Activated naive CD4-positive, alpha-beta T cell treated with anti-CD3 and anti-CD28 coated beads for 36 hours (primary cell): ENCODE results near the gene DNAH3. TPM values are rescaled to one million over a fixed set of nuclear protein-coding genes. Genes with fewer than 3 reads are reported as not detected.
A peak's percentile ranks its signal among the peaks of the same experiment; 100 is the strongest.
"Not testable (repeated sequence)": the region's sequence is repeated elsewhere in the genome, so short reads cannot be mapped to it uniquely, and the experiment has no call there.

Experiments
- CTCF ChIA-PET: fragments of 350-600 bp; sonication (Branson Sonifier 250); formaldehyde crosslinking; loops from one replicate; lab custom pipeline; 2021; ENCODE audit warnings: antibody characterized with exemption; lab: Charles Lee
- DNase-seq: peaks from one replicate; pipeline ENCODE4 v3.0.0-alpha.2; 2020
- H3K27ac Mint-ChIP-seq: one replicate; pipeline ENCODE4 v1.8.0; 2021; ENCODE audit warnings: mild to moderate bottlenecking, mixed read lengths
- H3K27me3 Mint-ChIP-seq: one replicate; pipeline ENCODE4 v1.8.0; 2021; ENCODE audit warnings: low read depth, mixed read lengths
- H3K36me3 Mint-ChIP-seq: one replicate; pipeline ENCODE4 v1.8.0; 2021; ENCODE audit warnings: low read depth, mixed read lengths
- H3K4me1 Mint-ChIP-seq: one replicate; pipeline ENCODE4 v1.8.0; 2021; ENCODE audit warnings: low read depth, mixed read lengths
- H3K4me3 Mint-ChIP-seq: one replicate; pipeline ENCODE4 v1.8.0; 2021; ENCODE audit warnings: mild to moderate bottlenecking, moderate library complexity, mixed read lengths
- H3K9me3 Mint-ChIP-seq: one replicate; pipeline ENCODE4 v1.8.0; 2021; ENCODE audit warnings: mixed read lengths
- intact Hi-C: fragments of 100-400 bp; cut with micrococcal nuclease; formaldehyde crosslinking; loops from one replicate; pipeline ENCODE4 v1.15.1; 2023
- total RNA-seq, 2 experiments: library from RNA; stranded (reverse); gene quantifications; one replicate each; pipeline ENCODE4 v1.2.3, GENCODE V29; 2021

The DNAH3 gene
- total RNA-seq, 2 experiments from 2014 or later: not detected

DNA sequence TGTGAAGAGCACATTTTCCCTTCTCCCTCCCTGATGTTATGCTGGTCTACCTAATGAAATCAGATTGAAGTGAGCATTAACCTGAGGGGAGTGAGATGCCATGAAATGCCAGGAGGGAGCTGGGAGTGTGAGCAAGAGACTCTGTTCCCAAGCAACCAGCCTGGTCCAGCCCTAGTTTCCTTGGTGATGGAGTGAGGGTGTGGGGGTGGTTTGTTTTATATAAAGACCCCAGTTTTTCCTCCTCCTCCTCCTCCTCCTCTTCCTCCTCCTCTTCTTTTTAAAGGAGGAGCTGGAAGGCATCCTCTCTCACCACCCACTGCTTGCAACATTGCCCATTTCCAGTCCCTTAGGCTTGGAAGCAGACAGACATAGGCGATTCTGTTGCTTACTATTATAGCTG lies 97.1 kb downstream of the DNAH3 start:
- H3K9me3 Mint-ChIP-seq: no peaks in the 10 kb centered on the region
- H3K27me3 Mint-ChIP-seq: peaks cover 18% of the 10 kb centered on the region
- no peaks in the 10 kb centered on the region for H3K4me1 Mint-ChIP-seq
- no peak overlapping the region for H3K27ac Mint-ChIP-seq
- DNase-seq: no peak
- CTCF ChIA-PET: no interaction called here
- no peaks in the 10 kb centered on the region for H3K36me3 Mint-ChIP-seq
- H3K4me3 Mint-ChIP-seq: no peak overlapping the region
- intact Hi-C loops: no loop called here

DNA sequence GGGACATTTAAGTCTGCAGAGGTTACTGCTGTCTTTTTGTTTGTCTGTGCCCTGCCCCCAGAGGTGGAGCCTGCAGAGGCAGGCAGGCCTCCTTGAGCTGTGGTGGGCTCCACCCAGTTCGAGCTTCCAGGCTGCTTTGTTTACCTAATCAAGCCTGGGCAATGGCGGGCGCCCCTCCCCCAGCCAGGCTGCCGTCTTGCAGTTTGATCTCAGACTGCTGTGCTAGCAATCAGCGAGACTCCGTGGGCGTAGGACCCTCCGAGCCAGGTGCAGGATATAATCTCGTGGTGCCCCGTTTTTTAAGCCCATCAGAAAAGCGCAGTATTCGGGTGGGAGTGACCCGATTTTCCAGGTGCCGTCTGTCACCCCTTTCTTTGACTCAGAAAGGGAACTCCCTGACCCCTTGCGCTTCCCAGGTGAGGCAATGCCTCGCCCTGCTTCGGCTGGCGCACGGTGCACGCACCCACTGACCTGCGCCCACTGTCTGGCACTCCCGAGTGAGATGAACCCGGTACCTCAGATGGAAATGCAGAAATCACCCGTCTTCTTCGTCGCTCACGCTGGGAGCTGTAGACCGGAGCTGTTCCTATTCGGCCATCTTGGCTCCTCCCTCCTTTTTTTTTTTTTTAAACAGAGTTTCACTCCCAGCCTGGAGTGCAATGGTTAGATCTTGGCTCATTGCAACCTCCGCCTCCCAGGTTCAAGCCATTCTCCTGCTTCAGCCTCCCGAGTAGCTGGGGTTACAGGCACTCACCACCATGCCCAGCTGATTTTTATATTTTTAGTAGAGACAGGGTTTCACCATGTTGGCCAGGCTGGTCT lies 102.3 kb downstream of the DNAH3 start:
- H3K4me3 Mint-ChIP-seq, intact Hi-C loops, H3K36me3 Mint-ChIP-seq, DNase-seq, H3K4me1 Mint-ChIP-seq, H3K9me3 Mint-ChIP-seq, H3K27ac Mint-ChIP-seq: not testable (repeated sequence)
- CTCF ChIA-PET: interaction anchor here (0.6 kb wide), 1 partner anchor 47 kb away, joined by 3 read pairs; no protein-coding TSS in a partner anchor
- peaks cover 14% of the 10 kb centered on the region for H3K27me3 Mint-ChIP-seq

DNA sequence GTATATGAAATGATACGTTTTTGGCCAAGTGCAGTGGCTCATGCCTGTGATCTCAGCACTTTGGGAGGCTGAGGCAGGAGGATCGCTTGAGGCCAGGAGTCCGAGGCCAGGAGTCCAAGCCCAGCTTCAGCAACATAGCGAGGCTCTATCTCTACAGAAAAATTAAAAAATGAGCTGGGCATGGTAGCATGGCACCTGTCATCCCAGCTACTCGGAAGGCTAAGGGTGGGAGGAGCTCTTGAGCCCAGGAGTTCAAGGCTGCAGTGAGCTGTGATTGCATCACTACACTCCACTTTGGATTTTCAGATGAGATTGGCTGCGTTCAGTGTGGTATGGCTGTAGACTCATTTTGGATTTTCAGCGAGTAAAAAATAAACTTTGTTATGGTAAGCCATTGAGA lies 112.4 kb downstream of the DNAH3 start:
- no peaks in the 10 kb centered on the region for H3K9me3 Mint-ChIP-seq
- DNase-seq: no peak
- H3K36me3 Mint-ChIP-seq: no peaks in the 10 kb centered on the region
- H3K4me1 Mint-ChIP-seq: no peaks in the 10 kb centered on the region
- H3K4me3 Mint-ChIP-seq: no peak overlapping the region
- intact Hi-C loops: no loop called here
- H3K27me3 Mint-ChIP-seq: no peaks in the 10 kb centered on the region
- CTCF ChIA-PET: no interaction called here
- H3K27ac Mint-ChIP-seq: no peak overlapping the region

DNA sequence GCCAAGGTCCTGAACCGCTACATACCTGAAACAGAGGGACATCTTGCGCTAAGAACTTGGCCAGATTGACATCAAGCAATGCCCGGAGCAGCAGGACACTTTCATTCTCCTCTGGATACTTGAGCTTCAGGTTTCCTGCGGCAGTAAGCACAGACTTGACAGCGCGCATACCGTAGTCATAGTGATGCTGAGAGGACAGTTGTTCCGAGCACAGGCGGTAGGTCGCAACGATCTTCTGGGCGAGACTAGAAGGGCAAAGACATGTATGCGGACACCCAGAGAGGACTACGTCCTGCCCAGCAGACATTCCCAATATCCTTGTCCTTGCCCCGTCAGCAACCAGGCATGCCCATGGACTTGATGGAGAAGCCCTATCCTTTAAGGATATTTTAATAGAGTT lies 112.9 kb downstream of the DNAH3 start:
- intact Hi-C loops: no loop called here
- Mint-ChIP-seq H3K27ac (no peak overlapping the region), H3K4me3 (no peak overlapping the region), H3K9me3 (no peaks in the 10 kb centered on the region), H3K36me3 (no peaks in the 10 kb centered on the region), H3K4me1 (no peaks in the 10 kb centered on the region), H3K27me3 (no peaks in the 10 kb centered on the region)
- DNase-seq: no peak
- CTCF ChIA-PET: no interaction called here

DNA sequence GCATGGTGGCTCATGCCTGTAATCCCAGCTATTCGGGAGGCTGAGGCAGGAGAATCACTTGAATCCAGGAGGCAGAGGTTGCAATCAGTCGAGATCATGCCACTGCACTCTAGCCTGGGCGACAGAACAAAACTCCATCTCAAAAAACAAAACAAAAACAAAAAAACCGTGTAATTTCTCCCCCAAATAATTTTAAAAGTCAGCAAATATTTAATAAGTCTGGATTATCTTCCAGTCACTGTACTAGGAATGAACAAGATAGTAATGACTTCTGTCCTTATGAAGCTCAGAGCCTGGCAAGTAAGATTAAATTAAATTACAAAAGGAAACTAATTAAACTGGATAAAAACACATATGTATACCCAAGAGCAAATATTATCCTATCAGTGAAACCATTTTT lies 113.5 kb downstream of the DNAH3 start:
- no peaks in the 10 kb centered on the region for H3K36me3 Mint-ChIP-seq
- no peaks in the 10 kb centered on the region for H3K4me1 Mint-ChIP-seq
- H3K27me3 Mint-ChIP-seq: no peaks in the 10 kb centered on the region
- intact Hi-C loops: no loop called here
- H3K9me3 Mint-ChIP-seq: no peaks in the 10 kb centered on the region
- H3K27ac Mint-ChIP-seq: no peak overlapping the region
- CTCF ChIA-PET: no interaction called here
- H3K4me3 Mint-ChIP-seq: no peak overlapping the region
- no peak for DNase-seq

DNA sequence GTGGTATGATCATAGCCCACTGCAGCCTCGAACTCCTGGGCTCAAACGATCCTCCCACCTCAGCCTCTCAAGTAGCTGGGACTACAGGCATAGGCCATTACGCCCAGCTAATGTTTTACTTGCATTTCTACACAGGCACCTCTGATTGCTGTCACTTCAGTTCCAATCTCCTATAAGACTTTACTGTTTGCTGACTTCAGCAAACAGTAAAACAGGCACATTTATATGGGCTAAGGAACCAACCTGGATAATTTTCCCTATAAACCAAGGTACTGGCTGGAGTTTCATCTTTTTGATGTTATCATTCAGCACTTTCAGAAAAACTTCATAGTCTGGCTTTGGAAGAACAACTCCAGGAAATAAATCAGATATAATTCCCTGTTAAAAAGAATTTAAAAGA lies 114.2 kb downstream of the DNAH3 start:
- no peak overlapping the region for H3K4me3 Mint-ChIP-seq
- no peaks in the 10 kb centered on the region for H3K9me3 Mint-ChIP-seq
- intact Hi-C loops: no loop called here
- CTCF ChIA-PET: no interaction called here
- H3K36me3 Mint-ChIP-seq: no peaks in the 10 kb centered on the region
- no peak overlapping the region for H3K27ac Mint-ChIP-seq
- no peaks in the 10 kb centered on the region for H3K27me3 Mint-ChIP-seq
- no peak for DNase-seq
- no peaks in the 10 kb centered on the region for H3K4me1 Mint-ChIP-seq

DNA sequence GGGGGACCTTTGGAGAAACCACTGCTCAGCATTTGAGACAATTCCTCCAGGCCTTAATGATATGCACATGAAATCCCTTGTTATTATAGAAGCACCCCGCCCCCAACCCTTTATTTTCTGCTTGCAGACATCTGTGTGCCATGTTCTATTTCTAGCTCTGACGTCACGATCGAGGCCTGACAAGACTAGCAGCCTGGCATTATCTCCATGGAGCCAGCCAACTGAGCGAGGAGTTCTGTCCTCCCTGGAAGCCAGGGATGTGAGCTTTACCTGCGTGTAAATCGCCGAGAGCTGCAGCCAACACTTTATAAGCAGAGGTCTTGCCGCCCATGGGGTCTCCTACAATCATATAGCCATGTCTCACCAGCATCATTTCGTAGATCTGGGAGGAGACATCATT lies 116.9 kb downstream of the DNAH3 start:
- H3K9me3 Mint-ChIP-seq: no peaks in the 10 kb centered on the region
- DNase-seq: no peak
- H3K4me3 Mint-ChIP-seq: no peak overlapping the region
- intact Hi-C loops: no loop called here
- no peaks in the 10 kb centered on the region for H3K4me1 Mint-ChIP-seq
- H3K27me3 Mint-ChIP-seq: no peaks in the 10 kb centered on the region
- H3K27ac Mint-ChIP-seq: no peak overlapping the region
- CTCF ChIA-PET: no interaction called here
- H3K36me3 Mint-ChIP-seq: no peaks in the 10 kb centered on the region

DNA sequence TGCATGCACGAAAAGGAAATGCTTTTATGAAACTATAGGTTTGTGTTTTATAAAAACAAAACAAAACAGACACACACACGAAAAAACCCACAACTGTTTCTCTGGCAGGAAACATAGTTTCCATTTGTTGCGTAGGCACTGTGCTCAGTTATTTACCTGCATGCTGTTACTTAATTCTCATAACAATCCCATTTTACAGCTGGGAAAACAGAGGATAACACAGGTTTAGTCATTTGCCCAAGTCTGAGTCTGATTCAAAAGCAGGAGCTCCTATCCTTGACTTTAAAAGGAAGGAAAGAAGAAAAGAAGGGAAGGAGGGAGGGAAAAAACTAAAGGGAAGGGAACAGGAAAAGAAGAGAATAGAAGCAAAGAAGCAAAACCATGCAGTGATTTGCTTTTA lies 117.4 kb downstream of the DNAH3 start:
- Mint-ChIP-seq H3K27ac (no peak overlapping the region), H3K4me1 (no peaks in the 10 kb centered on the region), H3K4me3 (no peak overlapping the region), H3K27me3 (no peaks in the 10 kb centered on the region), H3K9me3 (no peaks in the 10 kb centered on the region), H3K36me3 (no peaks in the 10 kb centered on the region)
- CTCF ChIA-PET: no interaction called here
- no peak for DNase-seq
- intact Hi-C loops: no loop called here

DNA sequence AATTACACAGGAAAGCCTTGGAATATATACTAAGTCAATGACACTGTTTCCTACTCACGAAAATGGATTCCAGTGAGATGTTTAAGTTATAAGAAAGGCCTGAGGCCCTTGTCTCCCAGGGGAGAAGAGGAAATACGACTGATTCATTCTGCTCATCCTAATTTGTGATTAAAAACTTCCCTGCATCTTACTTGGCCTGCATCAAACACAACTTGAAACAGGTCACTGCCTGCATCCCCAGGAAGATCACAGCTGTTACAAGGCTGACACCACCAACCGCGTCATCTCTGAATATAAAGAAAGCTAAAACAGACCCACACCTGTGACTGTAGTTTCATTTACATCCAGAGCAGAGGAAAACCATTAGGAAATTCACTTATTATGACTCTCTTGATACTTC lies 121.9 kb downstream of the DNAH3 start:
- H3K36me3 Mint-ChIP-seq: no peaks in the 10 kb centered on the region
- no peak for DNase-seq
- no peaks in the 10 kb centered on the region for H3K9me3 Mint-ChIP-seq
- peaks cover 1% of the 10 kb centered on the region for H3K27me3 Mint-ChIP-seq
- no peak overlapping the region for H3K4me3 Mint-ChIP-seq
- CTCF ChIA-PET: no interaction called here
- no peak overlapping the region for H3K27ac Mint-ChIP-seq
- intact Hi-C loops: no loop called here
- H3K4me1 Mint-ChIP-seq: peaks cover 5% of the 10 kb centered on the region

DNA sequence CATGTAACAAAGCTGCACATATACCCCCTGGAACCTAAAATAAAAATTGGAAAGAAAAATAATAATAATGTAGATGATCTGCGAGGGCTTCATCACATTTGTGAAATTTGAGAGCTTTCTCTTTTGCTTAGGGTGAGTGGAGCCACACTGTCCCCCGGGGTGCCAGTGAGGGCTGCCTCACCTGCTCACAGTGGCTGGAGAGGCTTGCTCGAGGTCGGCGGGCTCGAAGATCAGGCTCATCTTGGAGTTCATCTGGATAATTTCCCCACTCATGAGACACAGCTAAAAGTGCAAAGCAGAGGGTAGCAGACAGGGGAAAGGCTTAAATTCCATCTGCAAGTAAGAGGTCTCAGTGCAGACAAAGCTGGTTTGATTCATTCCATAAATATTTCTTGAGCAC lies 123.8 kb downstream of the DNAH3 start:
- H3K36me3 Mint-ChIP-seq: no peaks in the 10 kb centered on the region
- DNase-seq: no peak

DNA sequence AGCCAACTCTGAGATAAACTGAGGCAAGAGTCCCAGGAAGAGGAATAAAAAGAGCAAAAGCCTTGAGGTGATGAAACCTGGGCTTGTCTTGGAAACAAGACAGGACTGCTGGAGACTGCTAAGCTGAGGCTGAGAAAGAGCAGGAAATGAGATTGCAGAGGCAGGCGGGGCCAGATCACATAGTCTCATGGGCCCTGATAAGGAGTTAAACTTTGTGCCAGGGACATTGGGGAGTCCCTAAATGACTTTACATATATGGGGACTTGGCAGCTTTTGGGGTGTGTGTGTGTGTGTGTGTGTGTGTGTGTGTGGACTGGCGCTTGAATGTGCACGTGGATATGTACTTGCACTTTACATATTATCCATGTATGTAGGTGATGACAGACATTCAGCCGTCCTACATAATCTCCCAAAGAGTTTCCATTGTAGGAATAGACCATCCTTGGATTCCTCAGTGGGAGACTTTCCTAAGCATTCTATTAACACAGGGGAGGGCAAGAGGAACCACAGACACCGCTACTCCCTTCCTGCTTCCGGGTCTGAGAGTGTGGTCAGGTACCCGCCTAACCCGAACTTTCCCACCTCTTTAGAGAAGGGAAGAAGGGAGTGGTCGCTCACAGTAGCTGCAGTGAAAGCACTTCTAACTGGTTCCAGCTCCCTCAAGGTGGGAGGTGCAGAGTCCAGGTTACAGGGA lies 127.0 kb downstream of the DNAH3 start:
- intact Hi-C loops: no loop called here
- no peaks in the 10 kb centered on the region for H3K9me3 Mint-ChIP-seq
- CTCF ChIA-PET: no interaction called here
- H3K27me3 Mint-ChIP-seq: peaks cover 1% of the 10 kb centered on the region
- peak; percentile 22 for DNase-seq
- no peak overlapping the region for H3K4me3 Mint-ChIP-seq
- H3K27ac Mint-ChIP-seq: no peak overlapping the region
- peaks cover 12% of the 10 kb centered on the region for H3K4me1 Mint-ChIP-seq
- no peaks in the 10 kb centered on the region for H3K36me3 Mint-ChIP-seq

More for the DNA sequence above, 123.8 kb downstream of the DNAH3 start:
- Mint-ChIP-seq H3K27me3 (peaks cover 1% of the 10 kb centered on the region), H3K27ac (no peak overlapping the region), H3K4me1 (peaks cover 12% of the 10 kb centered on the region), H3K4me3 (no peak overlapping the region), H3K9me3 (no peaks in the 10 kb centered on the region)
- intact Hi-C loops: no loop called here
- CTCF ChIA-PET: no interaction called here

DNA sequence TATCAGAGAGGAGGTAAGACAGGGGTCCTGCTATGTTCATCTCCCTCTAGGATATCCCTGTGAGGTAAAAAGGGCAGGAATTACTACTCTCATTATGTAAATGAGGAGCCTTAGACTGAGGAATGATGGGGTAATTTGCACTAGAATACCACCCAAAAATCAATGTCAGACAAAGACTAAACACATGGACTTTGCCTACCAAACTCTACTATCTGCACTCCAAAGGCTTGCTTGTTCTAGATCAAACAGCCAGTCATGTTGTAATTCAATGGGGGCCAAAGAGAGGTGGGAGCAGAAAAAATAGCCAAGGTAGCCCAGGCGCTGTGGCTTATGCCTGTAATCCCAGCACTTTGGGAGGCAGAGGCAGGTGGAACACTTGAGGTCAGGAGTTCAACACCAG lies 129.3 kb downstream of the DNAH3 start:
- H3K27ac Mint-ChIP-seq: no peak overlapping the region
- peaks cover 12% of the 10 kb centered on the region for H3K4me1 Mint-ChIP-seq
- H3K27me3 Mint-ChIP-seq: peaks cover 1% of the 10 kb centered on the region
- no peaks in the 10 kb centered on the region for H3K9me3 Mint-ChIP-seq
- CTCF ChIA-PET: no interaction called here
- intact Hi-C loops: no loop called here
- no peaks in the 10 kb centered on the region for H3K36me3 Mint-ChIP-seq
- DNase-seq: no peak
- no peak overlapping the region for H3K4me3 Mint-ChIP-seq

DNA sequence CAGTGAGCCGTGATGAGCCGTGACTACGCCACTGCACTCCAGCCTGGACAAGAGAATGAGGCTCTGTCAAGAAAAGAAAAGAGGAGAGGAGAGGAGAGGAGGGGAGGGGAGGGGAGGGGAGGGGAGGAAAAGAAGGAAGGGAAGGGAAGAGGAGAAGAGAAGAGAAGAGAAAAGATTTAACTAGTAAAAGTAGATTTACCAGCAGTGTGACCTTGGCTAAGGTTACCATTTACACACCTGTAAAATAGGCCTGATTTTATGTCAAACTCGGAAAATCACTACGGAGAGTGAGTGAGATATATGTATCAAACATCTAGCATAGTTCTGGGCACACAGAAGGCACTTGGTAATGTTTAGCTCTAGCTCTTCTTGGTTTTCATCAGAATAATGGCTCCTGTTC lies 140.8 kb downstream of the DNAH3 start:
- peaks cover 7% of the 10 kb centered on the region for H3K9me3 Mint-ChIP-seq
- CTCF ChIA-PET: no interaction called here
- peaks cover 12% of the 10 kb centered on the region for H3K27me3 Mint-ChIP-seq
- DNase-seq: no peak
- intact Hi-C loops: no loop called here
- no peak overlapping the region for H3K27ac Mint-ChIP-seq
- H3K36me3 Mint-ChIP-seq: no peaks in the 10 kb centered on the region
- H3K4me3 Mint-ChIP-seq: no peak overlapping the region
- H3K4me1 Mint-ChIP-seq: no peaks in the 10 kb centered on the region
